ENCODE results near the gene BTLA. TPM values are rescaled to one million over a fixed set of nuclear protein-coding genes. Genes with fewer than 3 reads are reported as not detected.

The BTLA gene
- total RNA-seq, 2 donors from 2014 or later = not detected

GRCh38 chr3:112508860-112509259 is 9.6 kb upstream of the BTLA start:
- H3K4me1 ChIP-seq = no peaks in the 10 kb centered on the region
- H3K27ac ChIP-seq = no peak overlapping the region
- no peaks in the 10 kb centered on the region for H3K36me3 ChIP-seq (replicated peaks in 1 of 2; ENCODE audit: insufficient read depth in 1 of 2, low read depth in 2 of 2)
- intact Hi-C loops (cut with DNase I) = no loop called here
- DNase-seq (no peak), ATAC-seq (no peak)
- no peak overlapping the region for H3K4me3 ChIP-seq
- H3K9me3 ChIP-seq = no peaks in the 10 kb centered on the region
- no peak for TF ChIP-seq POLR2A (IDR thresholded peaks at IDR 0.05)
- no peak for TF ChIP-seq CTCF (IDR thresholded peaks at IDR 0.05)
- no peaks in the 10 kb centered on the region for H3K27me3 ChIP-seq

GRCh38 chr3:112508261-112508660 is 9.0 kb upstream of the BTLA start:
- no peak for DNase-seq
- Histone ChIP-seq H3K27ac (no peak overlapping the region), H3K4me3 (no peak overlapping the region), H3K27me3 (no peaks in the 10 kb centered on the region), H3K4me1 (no peaks in the 10 kb centered on the region), H3K9me3 (no peaks in the 10 kb centered on the region), H3K36me3 (replicated peaks in 1 of 2; ENCODE audit: insufficient read depth in 1 of 2, low read depth in 2 of 2) (no peaks in the 10 kb centered on the region)
- intact Hi-C loops (cut with DNase I) = no loop called here
- no peak for TF ChIP-seq CTCF (IDR thresholded peaks at IDR 0.05)
- TF ChIP-seq POLR2A (IDR thresholded peaks at IDR 0.05) = no peak
- ATAC-seq = no peak
- WGBS, 2 donors = 88 to 90% methylated on average over 2 of the region's 2 CpGs

- no peak overlapping the region for H3K27ac ChIP-seq
- no peak for ATAC-seq
- no peaks in the 10 kb centered on the region for H3K27me3 ChIP-seq
- no peak for TF ChIP-seq CTCF (IDR thresholded peaks at IDR 0.05)
- TF ChIP-seq POLR2A (IDR thresholded peaks at IDR 0.05) = no peak
- no peaks in the 10 kb centered on the region for H3K36me3 ChIP-seq (replicated peaks in 1 of 2; ENCODE audit: insufficient read depth in 1 of 2, low read depth in 2 of 2)
- DNase-seq = no peak
- no peaks in the 10 kb centered on the region for H3K9me3 ChIP-seq
- intact Hi-C loops (cut with DNase I) = no loop called here
- 13 to 19% methylated on average over 2 of the region's 2 CpGs for WGBS, 2 donors
- H3K4me3 ChIP-seq = no peak overlapping the region
- H3K4me1 ChIP-seq = no peaks in the 10 kb centered on the region
Measured at GRCh38 chr3:112505907-112506306, 6.6 kb upstream of the BTLA start.

- intact Hi-C loops (cut with DNase I) = no loop called here
- ATAC-seq (no peak), DNase-seq (no peak)
- Histone ChIP-seq H3K36me3 (replicated peaks in 1 of 2; ENCODE audit: insufficient read depth in 1 of 2, low read depth in 2 of 2) (no peaks in the 10 kb centered on the region), H3K9me3 (no peaks in the 10 kb centered on the region), H3K4me3 (no peak overlapping the region), H3K27me3 (no peaks in the 10 kb centered on the region), H3K27ac (no peak overlapping the region), H3K4me1 (no peaks in the 10 kb centered on the region)
- TF ChIP-seq CTCF (IDR thresholded peaks at IDR 0.05) = no peak
- TF ChIP-seq POLR2A (IDR thresholded peaks at IDR 0.05) = no peak
- 77 to 84% methylated on average over 3 of the region's 3 CpGs for WGBS, 2 donors
Measured at GRCh38 chr3:112504123-112504522, 4.9 kb upstream of the BTLA start.

GRCh38 chr3:112503304-112503972 is 4.2 kb upstream of the BTLA start:
- intact Hi-C loops (cut with DNase I) = no loop called here

More at GRCh38 chr3:112503304-112503972, 4.2 kb upstream of the BTLA start:
- no peaks in the 10 kb centered on the region for H3K9me3 ChIP-seq
- no peaks in the 10 kb centered on the region for H3K36me3 ChIP-seq (replicated peaks in 1 of 2; ENCODE audit: insufficient read depth in 1 of 2, low read depth in 2 of 2)
- no peaks in the 10 kb centered on the region for H3K4me1 ChIP-seq
- no peak for ATAC-seq
- no peak overlapping the region for H3K27ac ChIP-seq
- TF ChIP-seq POLR2A (IDR thresholded peaks at IDR 0.05) (no peak), CTCF (IDR thresholded peaks at IDR 0.05) (no peak)
- DNase-seq = no peak
- H3K4me3 ChIP-seq = no peak overlapping the region
- WGBS, 2 donors = 73 to 85% methylated on average over 4 of the region's 4 CpGs
- no peaks in the 10 kb centered on the region for H3K27me3 ChIP-seq
